ENCODE results near the gene IL23A. TPM values are rescaled to one million over a fixed set of nuclear protein-coding genes. Genes with fewer than 3 reads are reported as not detected.
"Not testable (repeated sequence)": the region's sequence is repeated elsewhere in the genome, so short reads cannot be mapped to it uniquely, and the experiment has no call there.

Gene IL23A
- polyA plus RNA-seq, 4 donors: 0.57 to 0.92 TPM; not detected in 2

DNA sequence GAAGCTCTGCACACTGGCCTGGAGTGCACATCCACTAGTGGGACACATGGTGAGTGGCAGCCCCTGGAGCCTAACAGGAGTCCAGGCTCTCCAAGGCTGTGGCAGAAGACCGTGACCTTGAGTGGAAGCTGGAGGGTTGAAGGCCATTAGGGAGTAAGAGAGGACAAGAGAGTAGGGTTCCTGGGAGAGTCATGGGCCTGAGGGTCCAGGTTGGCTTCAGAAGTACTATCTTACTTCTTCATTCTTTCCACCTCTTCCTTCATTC lies 406 bp downstream of the IL23A start:
- Histone ChIP-seq H3K9me3 (ENCODE audit: control insufficient read depth in 2 of 2, insufficient read depth in 1 of 2, low read depth in 1 of 2, low read length in 1 of 2) (no peaks in the 10 kb centered on the region), H3K4me3 (ENCODE audit: low read depth in 1 of 3, low read length in 3 of 3) (no peak overlapping the region), H3K4me1 (ENCODE audit: control insufficient read depth in 3 of 3, insufficient read depth in 2 of 3, low read depth in 1 of 3, low read length in 2 of 3) (peaks cover 0 to 11% (median 0%) of the 10 kb centered on the region in 3 donors), H3K27me3 (ENCODE audit: control insufficient read depth in 3 of 3, insufficient read depth in 3 of 3, low read length in 3 of 3) (no peaks in the 10 kb centered on the region), H3K27ac (ENCODE audit: low read depth in 1 of 3, low read length in 2 of 3) (peak overlapping the region in 2 of 3 donors; percentile 7 to 82), H3K36me3 (ENCODE audit: control insufficient read depth in 3 of 3, insufficient read depth in 2 of 3, low read depth in 1 of 3, low read length in 3 of 3) (peaks cover 8 to 25% (median 12%) of the 10 kb centered on the region in 3 donors)
- FAIRE-seq (no peak), DNase-seq (no peak)
- 90 to 95% (median 91%) methylated on average over 1 of the region's 1 CpG for WGBS, 3 donors

- H3K27ac ChIP-seq (ENCODE audit: low read depth in 1 of 3, low read length in 2 of 3): peak overlapping the region in 1 of 3 donors; percentile 39
- no peaks in the 10 kb centered on the region for H3K9me3 ChIP-seq (ENCODE audit: control insufficient read depth in 2 of 2, insufficient read depth in 1 of 2, low read depth in 1 of 2, low read length in 1 of 2)
- FAIRE-seq: no peak
- no peaks in the 10 kb centered on the region for H3K27me3 ChIP-seq (ENCODE audit: control insufficient read depth in 3 of 3, insufficient read depth in 3 of 3, low read length in 3 of 3)
- peaks cover 15 to 45% (median 17%) of the 10 kb centered on the region in 3 donors for H3K36me3 ChIP-seq (ENCODE audit: control insufficient read depth in 3 of 3, insufficient read depth in 2 of 3, low read depth in 1 of 3, low read length in 3 of 3)
- H3K4me3 ChIP-seq (ENCODE audit: low read depth in 1 of 3, low read length in 3 of 3): no peak overlapping the region
- WGBS, 3 donors: 14 to 31% (median 17%) methylated on average over 1 of the region's 1 CpG
- peaks cover 0 to 6% (median 0%) of the 10 kb centered on the region in 3 donors for H3K4me1 ChIP-seq (ENCODE audit: control insufficient read depth in 3 of 3, insufficient read depth in 2 of 3, low read depth in 1 of 3, low read length in 2 of 3)
- peak; percentile 40 to 58 for DNase-seq
Measured at GRCh38 chr12:56341616-56342015, 2.9 kb downstream of the IL23A start.

DNA sequence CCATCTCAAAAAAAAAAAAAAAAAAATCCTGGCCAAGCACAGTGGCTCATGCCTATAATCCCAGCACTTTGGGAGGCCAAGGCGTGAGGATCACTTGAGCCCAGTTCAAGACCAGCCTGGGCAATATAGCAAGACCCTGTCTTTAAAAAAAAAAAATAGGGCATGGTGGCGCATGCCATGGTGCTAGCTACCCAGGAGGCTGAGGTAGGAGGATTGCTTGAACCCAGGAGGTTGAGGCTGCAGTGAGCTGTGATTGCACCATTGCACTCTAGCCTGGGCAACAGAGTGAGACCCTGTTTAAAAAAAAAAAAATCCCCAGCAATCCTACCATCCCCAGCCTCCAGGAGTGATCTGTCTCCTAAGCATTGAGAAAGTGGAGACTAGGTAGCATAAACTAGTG lies 3.6 kb downstream of the IL23A start:
- not testable (repeated sequence) for H3K27me3 ChIP-seq (ENCODE audit: control insufficient read depth in 3 of 3, insufficient read depth in 3 of 3, low read length in 3 of 3); H3K4me3 ChIP-seq (ENCODE audit: low read depth in 1 of 3, low read length in 3 of 3); H3K4me1 ChIP-seq (ENCODE audit: control insufficient read depth in 3 of 3, insufficient read depth in 2 of 3, low read depth in 1 of 3, low read length in 2 of 3); FAIRE-seq; H3K27ac ChIP-seq (ENCODE audit: low read depth in 1 of 3, low read length in 2 of 3); DNase-seq; H3K9me3 ChIP-seq (ENCODE audit: control insufficient read depth in 2 of 2, insufficient read depth in 1 of 2, low read depth in 1 of 2, low read length in 1 of 2)
- H3K36me3 ChIP-seq (ENCODE audit: control insufficient read depth in 3 of 3, insufficient read depth in 2 of 3, low read depth in 1 of 3, low read length in 3 of 3): peaks cover 17 to 52% (median 23%) of the 10 kb centered on the region in 3 donors
- 94 to 99% (median 98%) methylated on average over 2 of the region's 2 CpGs for WGBS, 3 donors

GRCh38 chr12:56346675-56347074 lies 8.0 kb downstream of the IL23A start:
- WGBS, 3 donors: 87 to 89% (median 88%) methylated on average over 7 of the region's 7 CpGs
- Histone ChIP-seq H3K4me1 (ENCODE audit: control insufficient read depth in 3 of 3, insufficient read depth in 2 of 3, low read depth in 1 of 3, low read length in 2 of 3) (peaks cover 0 to under 1% (median 0%) of the 10 kb centered on the region in 3 donors), H3K27ac (ENCODE audit: low read depth in 1 of 3, low read length in 2 of 3) (no peak overlapping the region), H3K27me3 (ENCODE audit: control insufficient read depth in 3 of 3, insufficient read depth in 3 of 3, low read length in 3 of 3) (no peaks in the 10 kb centered on the region), H3K9me3 (ENCODE audit: control insufficient read depth in 2 of 2, insufficient read depth in 1 of 2, low read depth in 1 of 2, low read length in 1 of 2) (no peaks in the 10 kb centered on the region), H3K4me3 (ENCODE audit: low read depth in 1 of 3, low read length in 3 of 3) (no peak overlapping the region), H3K36me3 (ENCODE audit: control insufficient read depth in 3 of 3, insufficient read depth in 2 of 3, low read depth in 1 of 3, low read length in 3 of 3) (peaks cover 34 to 84% (median 40%) of the 10 kb centered on the region in 3 donors)
- DNase-seq (no peak), FAIRE-seq (no peak)

DNA sequence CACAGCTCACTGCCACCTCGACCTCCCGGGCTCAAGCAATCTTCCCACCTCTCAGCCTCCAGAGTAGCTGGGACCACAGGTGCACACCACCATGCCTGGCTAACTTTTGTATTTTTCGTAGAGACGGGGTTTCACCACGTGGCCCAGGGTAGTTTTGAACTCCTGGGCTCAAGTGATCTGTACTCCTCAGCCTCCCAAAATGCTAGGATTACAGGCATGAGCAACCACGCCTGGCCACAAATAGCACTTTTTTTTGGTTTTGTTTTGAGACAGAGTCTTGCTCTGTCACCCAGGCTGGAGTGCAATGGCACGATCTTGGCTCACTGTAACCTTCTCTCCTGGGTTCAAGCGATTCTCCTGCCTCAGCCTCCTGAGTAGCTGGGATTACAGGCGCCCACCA lies 8.6 kb downstream of the IL23A start:
- not testable (repeated sequence) for H3K4me1 ChIP-seq (ENCODE audit: control insufficient read depth in 3 of 3, insufficient read depth in 2 of 3, low read depth in 1 of 3, low read length in 2 of 3); DNase-seq; H3K4me3 ChIP-seq (ENCODE audit: low read depth in 1 of 3, low read length in 3 of 3); FAIRE-seq; H3K27me3 ChIP-seq (ENCODE audit: control insufficient read depth in 3 of 3, insufficient read depth in 3 of 3, low read length in 3 of 3); H3K9me3 ChIP-seq (ENCODE audit: control insufficient read depth in 2 of 2, insufficient read depth in 1 of 2, low read depth in 1 of 2, low read length in 1 of 2); H3K27ac ChIP-seq (ENCODE audit: low read depth in 1 of 3, low read length in 2 of 3)
- H3K36me3 ChIP-seq (ENCODE audit: control insufficient read depth in 3 of 3, insufficient read depth in 2 of 3, low read depth in 1 of 3, low read length in 3 of 3): peaks cover 34 to 87% (median 41%) of the 10 kb centered on the region in 3 donors
- 90 to 92% (median 91%) methylated on average over 9 of the region's 9 CpGs for WGBS, 3 donors

- Histone ChIP-seq H3K4me1 (ENCODE audit: control insufficient read depth in 3 of 3, insufficient read depth in 2 of 3, low read depth in 1 of 3, low read length in 2 of 3) (no peaks in the 10 kb centered on the region), H3K9me3 (ENCODE audit: control insufficient read depth in 2 of 2, insufficient read depth in 1 of 2, low read depth in 1 of 2, low read length in 1 of 2) (no peaks in the 10 kb centered on the region), H3K27ac (ENCODE audit: low read depth in 1 of 3, low read length in 2 of 3) (no peak overlapping the region), H3K4me3 (ENCODE audit: low read depth in 1 of 3, low read length in 3 of 3) (no peak overlapping the region), H3K36me3 (ENCODE audit: control insufficient read depth in 3 of 3, insufficient read depth in 2 of 3, low read depth in 1 of 3, low read length in 3 of 3) (peaks cover 27 to 86% (median 31%) of the 10 kb centered on the region in 3 donors), H3K27me3 (ENCODE audit: control insufficient read depth in 3 of 3, insufficient read depth in 3 of 3, low read length in 3 of 3) (no peaks in the 10 kb centered on the region)
- no peak for DNase-seq
- FAIRE-seq: no peak
- 96 to 98% (median 97%) methylated on average over 5 of the region's 5 CpGs for WGBS, 3 donors
Measured at GRCh38 chr12:56348776-56349175, 10.1 kb downstream of the IL23A start.

- Histone ChIP-seq H3K27ac (ENCODE audit: low read depth in 1 of 3, low read length in 2 of 3) (no peak overlapping the region), H3K9me3 (ENCODE audit: control insufficient read depth in 2 of 2, insufficient read depth in 1 of 2, low read depth in 1 of 2, low read length in 1 of 2) (no peaks in the 10 kb centered on the region), H3K4me1 (ENCODE audit: control insufficient read depth in 3 of 3, insufficient read depth in 2 of 3, low read depth in 1 of 3, low read length in 2 of 3) (no peaks in the 10 kb centered on the region), H3K27me3 (ENCODE audit: control insufficient read depth in 3 of 3, insufficient read depth in 3 of 3, low read length in 3 of 3) (no peaks in the 10 kb centered on the region), H3K36me3 (ENCODE audit: control insufficient read depth in 3 of 3, insufficient read depth in 2 of 3, low read depth in 1 of 3, low read length in 3 of 3) (peaks cover 32 to 87% (median 45%) of the 10 kb centered on the region in 3 donors), H3K4me3 (ENCODE audit: low read depth in 1 of 3, low read length in 3 of 3) (no peak overlapping the region)
- 82 to 98% (median 92%) methylated on average over 2 of the region's 2 CpGs for WGBS, 3 donors
- DNase-seq (no peak), FAIRE-seq (no peak)
Measured at GRCh38 chr12:56350662-56351061, 12.0 kb downstream of the IL23A start.

DNA sequence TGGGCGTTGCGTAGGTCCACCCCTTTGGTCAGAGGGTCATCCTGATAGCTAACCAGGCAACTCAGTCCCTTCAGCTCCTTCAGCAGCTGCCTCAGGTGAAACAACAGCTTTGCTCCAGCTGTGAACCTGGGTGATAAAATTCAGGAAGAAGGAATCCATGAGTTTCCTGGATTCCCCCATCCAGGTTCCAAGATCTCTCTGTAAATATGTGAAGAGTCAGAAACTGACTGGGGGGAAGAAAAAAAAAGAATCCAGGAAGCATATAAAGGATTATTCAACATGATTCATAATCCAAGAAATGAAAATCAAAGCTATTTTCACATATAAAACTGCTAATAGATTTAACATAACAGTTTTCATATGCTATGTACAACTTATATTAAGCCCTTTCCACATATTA lies 12.6 kb downstream of the IL23A start:
- Histone ChIP-seq H3K36me3 (ENCODE audit: control insufficient read depth in 3 of 3, insufficient read depth in 2 of 3, low read depth in 1 of 3, low read length in 3 of 3) (peaks cover 31 to 88% (median 49%) of the 10 kb centered on the region in 3 donors), H3K27me3 (ENCODE audit: control insufficient read depth in 3 of 3, insufficient read depth in 3 of 3, low read length in 3 of 3) (no peaks in the 10 kb centered on the region), H3K4me1 (ENCODE audit: control insufficient read depth in 3 of 3, insufficient read depth in 2 of 3, low read depth in 1 of 3, low read length in 2 of 3) (no peaks in the 10 kb centered on the region), H3K9me3 (ENCODE audit: control insufficient read depth in 2 of 2, insufficient read depth in 1 of 2, low read depth in 1 of 2, low read length in 1 of 2) (no peaks in the 10 kb centered on the region), H3K4me3 (ENCODE audit: low read depth in 1 of 3, low read length in 3 of 3) (no peak overlapping the region), H3K27ac (ENCODE audit: low read depth in 1 of 3, low read length in 2 of 3) (no peak overlapping the region)
- no peak for FAIRE-seq
- WGBS, 3 donors: 95 to 96% (median 95%) methylated on average over 2 of the region's 2 CpGs
- DNase-seq: no peak

DNA sequence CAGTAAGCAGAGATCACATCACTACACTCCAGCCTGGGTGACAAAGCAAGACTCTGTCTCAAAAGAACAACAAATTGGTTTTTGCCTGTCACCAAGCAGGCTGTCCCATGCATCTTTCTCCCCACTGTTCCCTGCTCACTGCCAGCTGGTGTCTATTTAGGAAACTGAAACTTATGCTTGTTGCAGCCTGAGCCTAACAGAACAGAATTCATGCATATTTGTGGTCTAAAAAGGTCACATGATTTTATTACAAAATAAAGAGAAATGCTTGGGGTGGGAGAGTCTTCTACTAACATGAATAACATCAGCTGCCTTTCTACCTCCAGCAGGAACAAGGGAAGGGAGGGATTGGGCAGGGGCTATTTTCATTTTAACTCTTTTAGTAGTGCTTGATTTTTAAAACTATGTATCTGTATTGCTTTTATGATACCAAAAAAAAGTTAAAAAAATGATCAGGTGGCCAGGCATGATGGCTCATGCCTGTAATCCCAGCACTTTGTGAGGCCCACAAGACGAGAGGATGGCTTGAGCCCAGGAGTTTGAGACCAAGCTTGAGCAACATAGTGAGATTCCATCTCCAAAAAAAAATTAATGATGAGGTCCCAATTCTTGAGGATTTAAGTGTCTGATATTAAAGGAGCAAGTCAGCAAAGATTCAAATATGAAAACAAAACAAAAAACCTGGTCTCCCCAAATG lies 20.3 kb downstream of the IL23A start:
- Histone ChIP-seq H3K27me3 (ENCODE audit: control insufficient read depth in 3 of 3, insufficient read depth in 3 of 3, low read length in 3 of 3) (no peaks in the 10 kb centered on the region), H3K9me3 (ENCODE audit: control insufficient read depth in 2 of 2, insufficient read depth in 1 of 2, low read depth in 1 of 2, low read length in 1 of 2) (no peaks in the 10 kb centered on the region), H3K36me3 (ENCODE audit: control insufficient read depth in 3 of 3, insufficient read depth in 2 of 3, low read depth in 1 of 3, low read length in 3 of 3) (peaks cover 11 to 29% (median 20%) of the 10 kb centered on the region in 3 donors), H3K4me1 (ENCODE audit: control insufficient read depth in 3 of 3, insufficient read depth in 2 of 3, low read depth in 1 of 3, low read length in 2 of 3) (no peaks in the 10 kb centered on the region), H3K27ac (ENCODE audit: low read depth in 1 of 3, low read length in 2 of 3) (peak overlapping the region in 2 of 3 donors; percentile 74 to 91), H3K4me3 (ENCODE audit: low read depth in 1 of 3, low read length in 3 of 3) (peak overlapping the region in 2 of 3 donors; percentile 80 to 87)
- FAIRE-seq (no peak), DNase-seq (peak in 1 of 2 donors; percentile 24)
- WGBS, 3 donors: 0 to 19% (median 2%) methylated on average over 1 of the region's 1 CpG

All from small intestine (tissue), 7 donors.